WTC11 (cell line): ENCODE measurements around the gene TERT.

Source experiments
- CTCF ChIP-seq: fragments of 200-600 bp; IDR thresholded peaks from 2 replicates; pipeline ENCODE4 v1.8.0; 2022; ENCODE audit warnings: antibody characterized with exemption
- E2F5 ChIP-seq: sonication (generic); formaldehyde crosslinking; IDR thresholded peaks from 2 replicates; pipeline ENCODE4 v1.8.1; 2022; ENCODE audit warnings: mild to moderate bottlenecking, moderate library complexity, missing genetic modification reagents
- FOXJ3 ChIP-seq: sonication (generic); formaldehyde crosslinking; IDR thresholded peaks from 2 replicates; pipeline ENCODE4 v1.9.0; 2021; ENCODE audit warnings: missing genetic modification reagents, mild to moderate bottlenecking, borderline replicate concordance
- IRF2 ChIP-seq: sonication (generic); formaldehyde crosslinking; IDR thresholded peaks from 2 replicates; pipeline ENCODE4 v1.8.0; 2022; ENCODE audit warnings: low read depth, missing genetic modification reagents, borderline replicate concordance
- MXD4 ChIP-seq: fragments of 250-450 bp; sonication (Bioruptor Pico); IDR thresholded peaks from 2 replicates; pipeline ENCODE4 v1.8.0; 2021; ENCODE audit warnings: mild to moderate bottlenecking, moderate library complexity, borderline replicate concordance
- RELA ChIP-seq: sonication (generic); formaldehyde crosslinking; IDR thresholded peaks from 2 replicates; pipeline ENCODE4 v1.8.1; 2022; ENCODE audit warnings: missing genetic modification reagents, mild to moderate bottlenecking, borderline replicate concordance
- ZBTB21 ChIP-seq: sonication (generic); formaldehyde crosslinking; IDR thresholded peaks from 2 replicates; pipeline ENCODE4 v1.8.1; 2023; ENCODE audit warnings: mild to moderate bottlenecking, missing genetic modification reagents, borderline replicate concordance
- ZNF232 ChIP-seq: sonication (generic); formaldehyde crosslinking; IDR thresholded peaks from 2 replicates; pipeline ENCODE4 v1.8.0; 2022; ENCODE audit warnings: mild to moderate bottlenecking, missing genetic modification reagents
- ZNF416 ChIP-seq: fragments of 250-450 bp; sonication (Bioruptor Pico); IDR thresholded peaks from 2 replicates; pipeline ENCODE4 v1.9.0; 2021; ENCODE audit warnings: mild to moderate bottlenecking, inconsistent platforms
- ZNF671 ChIP-seq: fragments of 250-450 bp; sonication (Bioruptor Pico); IDR thresholded peaks from 2 replicates; pipeline ENCODE4 v1.8.0; 2021; ENCODE audit warnings: mild to moderate bottlenecking

GRCh38 chr5:1268056-1268455, 26.8 kb downstream of the TERT start:
- TF ChIP-seq ZBTB21 (CRISPR knock-in tag) = no peak
- TF ChIP-seq E2F5 (CRISPR knock-in tag) = no peak
- no peak for TF ChIP-seq CTCF
- no peak for TF ChIP-seq ZNF416 (CRISPR knock-in tag)
- no peak for TF ChIP-seq FOXJ3 (CRISPR knock-in tag)
- no peak for TF ChIP-seq ZNF671 (CRISPR knock-in tag)
- TF ChIP-seq MXD4 (CRISPR knock-in tag) = no peak
- TF ChIP-seq ZNF232 (CRISPR knock-in tag) = no peak
- TF ChIP-seq RELA (CRISPR knock-in tag) = no peak
- no peak for TF ChIP-seq IRF2
